GM12878 (cell line): ENCODE data around the gene CRYGC. TPM values are rescaled to one million over a fixed set of nuclear protein-coding genes. Genes with fewer than 3 reads are reported as not detected.

Source experiments
- ATAC-seq: fragments of 200-7000 bp; cut with Tn5 transposase; 3 replicates; pipeline ENCODE4 v1.9.1; 2020; ENCODE audit warnings: mild to moderate bottlenecking, moderate library complexity
- BruUV-seq: library from RNA; stranded (reverse); fragments of 400-500 nt; replicated peaks from 2 replicates; lab custom pipeline; 2021; lab: Mats Ljungman, UMichigan
- CTCF ChIA-PET: fragments of 300-600 bp; sonication (Branson Sonifier 250); formaldehyde crosslinking; extraction: SDS; loops from one replicate; lab custom pipeline; 2021; ENCODE audit warnings: inconsistent platforms; lab: Yijun Ruan, JAX
- POLR2A ChIA-PET: fragments of 350-600 bp; formaldehyde crosslinking; extraction: SDS; loops from one replicate; lab custom pipeline; 2021; ENCODE audit warnings: inconsistent platforms; lab: Charles Lee
- RAD21 ChIA-PET: fragments of 300-600 bp; sonication (Branson Sonifier 250); formaldehyde crosslinking; loops from one replicate; lab custom pipeline; 2023; ENCODE audit warnings: antibody characterized with exemption; ENCODE audit not compliant: unreplicated experiment; lab: Charles Lee
- SMC1A ChIA-PET: fragments of 300-600 bp; sonication (Branson Sonifier 250); formaldehyde crosslinking; loops from one replicate; lab custom pipeline; 2023; ENCODE audit not compliant: unreplicated experiment, uncharacterized antibody; lab: Charles Lee
- DNase-seq: peaks from one replicate; pipeline ENCODE4 v3.0.0-alpha.2; 2011; ENCODE audit warnings: low read depth, low spot score
- FAIRE-seq: peaks from 3 replicates; lab custom pipeline; 2011; peaks lifted over from hg19 to GRCh38; lab: Jason Lieb, UNC
- H2AFZ ChIP-seq: 2 replicates; pipeline ENCODE4 v1.6.0; 2011; ENCODE audit warnings: low read depth, low read length, control low read depth; ENCODE audit not compliant: control insufficient read depth
- H3K27ac ChIP-seq: 2 replicates; pipeline ENCODE4 v1.5.1; 2011; ENCODE audit warnings: control low read depth; ENCODE audit not compliant: control insufficient read depth, insufficient read depth
- H3K27me3 ChIP-seq, 2 experiments: replicated peaks in 1 of 2; 2 replicates each; pipeline versions ENCODE4 v1.6.0 to v1.6.1; 2011; ENCODE audit warnings: low read length in 1 of 2; ENCODE audit not compliant: control insufficient read depth in 2 of 2, insufficient read depth in 2 of 2
- H3K36me3 ChIP-seq, 2 experiments: 2 replicates each; pipeline ENCODE4 v1.5.1; 2011; ENCODE audit warnings: low read length in 1 of 2; ENCODE audit not compliant: control insufficient read depth in 2 of 2, insufficient read depth in 2 of 2
- H3K4me1 ChIP-seq: 2 replicates; pipeline ENCODE4 v1.6.1; 2011; ENCODE audit warnings: mild to moderate bottlenecking, low read length, moderate library complexity, mixed read lengths; ENCODE audit not compliant: control insufficient read depth, insufficient read depth
- H3K4me2 ChIP-seq: 2 replicates; pipeline ENCODE4 v1.6.0; 2011; ENCODE audit warnings: control low read depth; ENCODE audit not compliant: control insufficient read depth, insufficient read depth
- H3K4me3 ChIP-seq: fragments of 200-600 bp; sonication (generic); 2 replicates; pipeline ENCODE4 v1.5.1; 2016
- H3K79me2 ChIP-seq: 2 replicates; pipeline ENCODE4 v1.6.0; 2011; ENCODE audit warnings: low read length; ENCODE audit not compliant: control insufficient read depth, insufficient read depth
- H3K9ac ChIP-seq: 2 replicates; pipeline ENCODE4 v1.8.0; 2011; ENCODE audit warnings: low read length, control low read depth, mixed read lengths; ENCODE audit not compliant: control insufficient read depth, insufficient read depth
- H3K9me3 ChIP-seq: replicated peaks from 3 replicates; pipeline ENCODE4 v1.5.1; 2011; ENCODE audit warnings: mild to moderate bottlenecking, low read length; ENCODE audit not compliant: control insufficient read depth, insufficient read depth
- H4K20me1 ChIP-seq: 2 replicates; pipeline ENCODE4 v1.6.0; 2011; ENCODE audit not compliant: control insufficient read depth, insufficient read depth
- ATF7 ChIP-seq: fragments of 450-650 bp; IDR thresholded peaks from 2 replicates; pipeline ENCODE4 v1.6.1; 2016; ENCODE audit warnings: low read depth, mild to moderate bottlenecking
- ETV6 ChIP-seq, 2 experiments: fragments of 450-650 bp in 1 of 2; IDR thresholded peaks in 1 of 2; conservative IDR thresholded peaks in 1 of 2; 2 replicates each; pipeline ENCODE4 v1.6.1; 2014; ENCODE audit warnings: antibody characterized with exemption in 1 of 2, borderline replicate concordance in 1 of 2, low read depth in 1 of 2, mild to moderate bottlenecking in 1 of 2, moderate library complexity in 1 of 2
- HCFC1 ChIP-seq: fragments of 150-350 bp; IDR thresholded peaks from 2 replicates; pipeline ENCODE4 v1.6.1; 2014; ENCODE audit warnings: low read length
- KDM1A ChIP-seq: fragments of 200-600 bp; sonication (generic); IDR thresholded peaks from 2 replicates; pipeline ENCODE4 v1.6.1; 2016; ENCODE audit warnings: borderline replicate concordance
- MYC ChIP-seq: IDR thresholded peaks from 2 replicates; pipeline ENCODE4 v1.6.1; 2011; ENCODE audit warnings: mild to moderate bottlenecking, low read length, moderate library complexity, inconsistent platforms; ENCODE audit not compliant: insufficient read depth, insufficient replicate concordance, insufficient read length, severe bottlenecking
- RCOR1 ChIP-seq: conservative IDR thresholded peaks from 2 replicates; pipeline ENCODE4 v1.6.1; 2012; ENCODE audit warnings: low read depth, low read length, improper control_type of control experiment
- RFX5 ChIP-seq: IDR thresholded peaks from 2 replicates; pipeline ENCODE4 v1.6.1; 2011; ENCODE audit warnings: low read depth, low read length, improper control_type of control experiment
- SMARCA5 ChIP-seq: fragments of 450-650 bp; IDR thresholded peaks from 2 replicates; pipeline ENCODE4 v1.6.1; 2017; ENCODE audit warnings: mild to moderate bottlenecking
- ZBED1 ChIP-seq: IDR thresholded peaks from 2 replicates; pipeline ENCODE4 v1.6.1; 2016; ENCODE audit warnings: borderline replicate concordance
- ZNF207 ChIP-seq: fragments of 450-650 bp; IDR thresholded peaks from 2 replicates; pipeline ENCODE4 v1.6.1; 2014; ENCODE audit warnings: antibody characterized with exemption, mild to moderate bottlenecking, borderline replicate concordance
- whole genome bisulfite sequencing: methylation state at CpG from one replicate; pipeline ENCODE4 v1.1.6; 2016; ENCODE audit warnings: low lambda C conversion rate; ENCODE audit not compliant: insufficient replicate concordance, insufficient coverage; ENCODE audit errors: missing lambda C conversion rate; 5-methylcytosine and 5-hydroxymethylcytosine counted together
- in situ Hi-C: fragments of 300-500 bp; cut with MboI; formaldehyde crosslinking; loops from 9 replicates; pipeline ENCODE4 v1.14.3; 2018; ENCODE audit warnings: mixed read lengths
- intact Hi-C: fragments of 100-400 bp; cut with micrococcal nuclease; formaldehyde crosslinking; loops from one replicate; pipeline ENCODE4 v1.14.2; 2022; ENCODE audit not compliant: unreplicated experiment
- polyA plus RNA-seq, 11 experiments: library from polyadenylated mRNA; depleted of rRNA in 4 of 11; unstranded in 6 of 11; stranded (reverse) in 5 of 11; fragments of >200 nt; fragmentation: Nextera tagmentation in 4 of 11; fragmentation: Illumina TruSeq in 1 of 11; extraction: Ambion mirVana in 4 of 11; extraction: Trizol in 1 of 11; gene quantifications; 1 replicate in 1 of 11; 2 replicates in 10 of 11; pipeline versions ENCODE4 v1.2.1 to v1.2.3, GENCODE V29; 2011 to 2016; ENCODE audit warnings: inconsistent platforms in 2 of 11, missing spikeins in 2 of 11, low read depth in 1 of 11
- total RNA-seq, 4 experiments: library from RNA; depleted of rRNA in 3 of 4; stranded (reverse); fragments of >200 nt in 3 of 4; fragmentation: Illumina TruSeq in 1 of 4; extraction: Trizol in 1 of 4; gene quantifications; 2 replicates each; pipeline versions ENCODE4 v1.2.1 to v1.2.3, GENCODE V29; 2013 to 2021
- TF ChIP-seq, protein P1 (sequence below): IDR thresholded peaks from 2 replicates; pipeline ENCODE4 v1.6.1; 2012; ENCODE audit warnings: improper control_type of control experiment, low read depth, low read length; ENCODE audit not compliant: insufficient replicate concordance
- TF ChIP-seq, protein P2 (sequence below): fragments of 450-650 bp; formaldehyde crosslinking; IDR thresholded peaks from 2 replicates; pipeline ENCODE4 v1.4.0; 2020; ENCODE audit warnings: mild to moderate bottlenecking, moderate library complexity

Gene CRYGC
- total and polyA plus RNA-seq, 10 of the 15 experiments (the other 5 are each of a cell fraction or from before 2014, with no cell fraction given), result not detected

DNA sequence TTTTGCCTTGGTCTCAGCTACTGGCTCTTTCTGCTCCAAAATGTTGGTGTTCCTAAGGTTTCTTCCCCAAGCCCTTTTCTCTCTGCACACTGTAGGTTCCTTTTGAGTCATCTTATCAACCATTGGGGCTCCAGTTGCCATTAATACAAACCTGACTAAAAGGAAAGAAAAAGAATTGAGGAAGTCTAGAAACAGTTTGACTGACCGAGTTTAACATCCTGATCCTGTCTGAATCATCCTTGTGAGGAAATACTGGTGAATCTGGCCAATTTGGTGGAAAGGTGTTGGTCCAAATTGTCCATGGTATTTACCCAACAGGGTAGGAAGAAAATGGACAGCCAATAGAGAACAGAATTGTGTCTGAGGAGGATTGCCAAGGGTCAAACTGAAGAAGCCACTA, 43.6 kb downstream of the CRYGC start:
- POLR2A ChIA-PET, result no interaction called here

More for the DNA sequence above, 43.6 kb downstream of the CRYGC start:
- BruUV-seq, result no TSS peak
- no peaks in the 10 kb centered on the region for H4K20me1 ChIP-seq
- TF ChIP-seq HCFC1 (no peak), ATF7 (no peak), ZNF207 (no peak), RCOR1 (no peak), MYC (no peak), SMARCA5 (no peak), ETV6 (conservative IDR thresholded peaks at IDR 0.05 in 1 of 2, IDR thresholded peaks at IDR 0.05 in 1 of 2; ENCODE audit: borderline replicate concordance in 1 of 2, low read depth in 1 of 2) (no peak), RFX5 (no peak), ZBED1 (no peak), KDM1A (no peak)
- TF ChIP-seq, protein P1, sequence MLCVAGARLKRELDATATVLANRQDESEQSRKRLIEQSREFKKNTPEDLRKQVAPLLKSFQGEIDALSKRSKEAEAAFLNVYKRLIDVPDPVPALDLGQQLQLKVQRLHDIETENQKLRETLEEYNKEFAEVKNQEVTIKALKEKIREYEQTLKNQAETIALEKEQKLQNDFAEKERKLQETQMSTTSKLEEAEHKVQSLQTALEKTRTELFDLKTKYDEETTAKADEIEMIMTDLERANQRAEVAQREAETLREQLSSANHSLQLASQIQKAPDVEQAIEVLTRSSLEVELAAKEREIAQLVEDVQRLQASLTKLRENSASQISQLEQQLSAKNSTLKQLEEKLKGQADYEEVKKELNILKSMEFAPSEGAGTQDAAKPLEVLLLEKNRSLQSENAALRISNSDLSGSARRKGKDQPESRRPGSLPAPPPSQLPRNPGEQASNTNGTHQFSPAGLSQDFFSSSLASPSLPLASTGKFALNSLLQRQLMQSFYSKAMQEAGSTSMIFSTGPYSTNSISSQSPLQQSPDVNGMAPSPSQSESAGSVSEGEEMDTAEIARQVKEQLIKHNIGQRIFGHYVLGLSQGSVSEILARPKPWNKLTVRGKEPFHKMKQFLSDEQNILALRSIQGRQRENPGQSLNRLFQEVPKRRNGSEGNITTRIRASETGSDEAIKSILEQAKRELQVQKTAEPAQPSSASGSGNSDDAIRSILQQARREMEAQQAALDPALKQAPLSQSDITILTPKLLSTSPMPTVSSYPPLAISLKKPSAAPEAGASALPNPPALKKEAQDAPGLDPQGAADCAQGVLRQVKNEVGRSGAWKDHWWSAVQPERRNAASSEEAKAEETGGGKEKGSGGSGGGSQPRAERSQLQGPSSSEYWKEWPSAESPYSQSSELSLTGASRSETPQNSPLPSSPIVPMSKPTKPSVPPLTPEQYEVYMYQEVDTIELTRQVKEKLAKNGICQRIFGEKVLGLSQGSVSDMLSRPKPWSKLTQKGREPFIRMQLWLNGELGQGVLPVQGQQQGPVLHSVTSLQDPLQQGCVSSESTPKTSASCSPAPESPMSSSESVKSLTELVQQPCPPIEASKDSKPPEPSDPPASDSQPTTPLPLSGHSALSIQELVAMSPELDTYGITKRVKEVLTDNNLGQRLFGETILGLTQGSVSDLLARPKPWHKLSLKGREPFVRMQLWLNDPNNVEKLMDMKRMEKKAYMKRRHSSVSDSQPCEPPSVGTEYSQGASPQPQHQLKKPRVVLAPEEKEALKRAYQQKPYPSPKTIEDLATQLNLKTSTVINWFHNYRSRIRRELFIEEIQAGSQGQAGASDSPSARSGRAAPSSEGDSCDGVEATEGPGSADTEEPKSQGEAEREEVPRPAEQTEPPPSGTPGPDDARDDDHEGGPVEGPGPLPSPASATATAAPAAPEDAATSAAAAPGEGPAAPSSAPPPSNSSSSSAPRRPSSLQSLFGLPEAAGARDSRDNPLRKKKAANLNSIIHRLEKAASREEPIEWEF, result no peak
- TF ChIP-seq, protein P2, sequence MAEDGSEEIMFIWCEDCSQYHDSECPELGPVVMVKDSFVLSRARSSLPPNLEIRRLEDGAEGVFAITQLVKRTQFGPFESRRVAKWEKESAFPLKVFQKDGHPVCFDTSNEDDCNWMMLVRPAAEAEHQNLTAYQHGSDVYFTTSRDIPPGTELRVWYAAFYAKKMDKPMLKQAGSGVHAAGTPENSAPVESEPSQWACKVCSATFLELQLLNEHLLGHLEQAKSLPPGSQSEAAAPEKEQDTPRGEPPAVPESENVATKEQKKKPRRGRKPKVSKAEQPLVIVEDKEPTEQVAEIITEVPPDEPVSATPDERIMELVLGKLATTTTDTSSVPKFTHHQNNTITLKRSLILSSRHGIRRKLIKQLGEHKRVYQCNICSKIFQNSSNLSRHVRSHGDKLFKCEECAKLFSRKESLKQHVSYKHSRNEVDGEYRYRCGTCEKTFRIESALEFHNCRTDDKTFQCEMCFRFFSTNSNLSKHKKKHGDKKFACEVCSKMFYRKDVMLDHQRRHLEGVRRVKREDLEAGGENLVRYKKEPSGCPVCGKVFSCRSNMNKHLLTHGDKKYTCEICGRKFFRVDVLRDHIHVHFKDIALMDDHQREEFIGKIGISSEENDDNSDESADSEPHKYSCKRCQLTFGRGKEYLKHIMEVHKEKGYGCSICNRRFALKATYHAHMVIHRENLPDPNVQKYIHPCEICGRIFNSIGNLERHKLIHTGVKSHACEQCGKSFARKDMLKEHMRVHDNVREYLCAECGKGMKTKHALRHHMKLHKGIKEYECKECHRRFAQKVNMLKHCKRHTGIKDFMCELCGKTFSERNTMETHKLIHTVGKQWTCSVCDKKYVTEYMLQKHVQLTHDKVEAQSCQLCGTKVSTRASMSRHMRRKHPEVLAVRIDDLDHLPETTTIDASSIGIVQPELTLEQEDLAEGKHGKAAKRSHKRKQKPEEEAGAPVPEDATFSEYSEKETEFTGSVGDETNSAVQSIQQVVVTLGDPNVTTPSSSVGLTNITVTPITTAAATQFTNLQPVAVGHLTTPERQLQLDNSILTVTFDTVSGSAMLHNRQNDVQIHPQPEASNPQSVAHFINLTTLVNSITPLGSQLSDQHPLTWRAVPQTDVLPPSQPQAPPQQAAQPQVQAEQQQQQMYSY (CRISPR knock-in tag), result no peak
- WGBS, result 0% methylated on average over 1 of the region's 1 CpG
- H3K4me1 ChIP-seq, result no peaks in the 10 kb centered on the region
- ChIA-PET RAD21 (no interaction called here), SMC1A (interaction anchor here (0.9 kb wide), 1 partner anchor 24 kb away, joined by 3 read pairs; no protein-coding TSS in a partner anchor), CTCF (interaction anchor here (1.1 kb wide), 1 partner anchor 14 kb away, joined by 4 read pairs; no protein-coding TSS in a partner anchor)
- no peak overlapping the region for H3K4me2 ChIP-seq
- H3K27ac ChIP-seq, result no peak overlapping the region
- intact Hi-C loops (no loop called here), in situ Hi-C loops (no loop called here)
- H3K9ac ChIP-seq, result no peak overlapping the region
- FAIRE-seq (peak; percentile 54), ATAC-seq (no peak), DNase-seq (no peak)
- no peak overlapping the region for H2AFZ ChIP-seq
- no peaks in the 10 kb centered on the region for H3K79me2 ChIP-seq
- no peak overlapping the region for H3K4me3 ChIP-seq
- H3K9me3 ChIP-seq, result no peaks in the 10 kb centered on the region
- no peaks in the 10 kb centered on the region for H3K36me3 ChIP-seq
- peaks cover 0 to 1% of the 10 kb centered on the region in 2 experiments; a peak in 2 of 4 replicates for H3K27me3 ChIP-seq
